PC-3 (cell line): ENCODE results near the gene PRF1. TPM values are rescaled to one million over a fixed set of nuclear protein-coding genes. Genes with fewer than 3 reads are reported as not detected.

ENCODE experiments used
- ATAC-seq: fragments of 200-7000 bp; cut with Tn5 transposase; 2 replicates; pipeline ENCODE4 v1.9.1; 2020; ENCODE audit warnings: mild to moderate bottlenecking, moderate library complexity
- BruUV-seq: library from RNA; stranded (reverse); fragments of 400-500 nt; replicated peaks from 2 replicates; lab custom pipeline; 2021; lab: Mats Ljungman, UMichigan
- CTCF ChIA-PET: fragments of 300-600 bp; sonication (Branson Sonifier 250); formaldehyde crosslinking; loops from one replicate; lab custom pipeline; 2022; ENCODE audit warnings: antibody characterized with exemption; lab: Charles Lee
- POLR2A ChIA-PET: fragments of 300-600 bp; sonication (Branson Sonifier 250); formaldehyde crosslinking; loops from one replicate; lab custom pipeline; 2022; ENCODE audit warnings: antibody characterized with exemption; ENCODE audit not compliant: unreplicated experiment; lab: Charles Lee
- DNase-seq: peaks from one replicate; pipeline ENCODE4 v3.0.0-alpha.2; 2015
- H2AFZ ChIP-seq: fragments of 300-600 bp; sonication (generic); 2 replicates; pipeline ENCODE4 v1.6.0; 2016; ENCODE audit warnings: antibody characterized with exemption, low read length
- H3F3A ChIP-seq: fragments of 300-600 bp; sonication (generic); one replicate; pipeline ENCODE4 v1.6.0; 2017; ENCODE audit warnings: antibody characterized with exemption, low read length, control low read depth, mild to moderate bottlenecking; ENCODE audit not compliant: unreplicated experiment
- H3K27ac ChIP-seq: fragments of 300-600 bp; sonication (generic); 2 replicates; pipeline ENCODE4 v1.5.1; 2016; ENCODE audit warnings: mild to moderate bottlenecking, low read length
- H3K27me3 ChIP-seq: fragments of 300-600 bp; sonication (generic); 2 replicates; pipeline ENCODE4 v1.6.1; 2016; ENCODE audit warnings: low read length, mixed read lengths
- H3K36me3 ChIP-seq: fragments of 300-600 bp; sonication (generic); 2 replicates; pipeline ENCODE4 v1.6.1; 2016; ENCODE audit warnings: low read depth, mixed run types, low read length, mixed read lengths
- H3K4me1 ChIP-seq: fragments of 300-600 bp; sonication (generic); 2 replicates; pipeline ENCODE4 v1.5.1; 2016; ENCODE audit warnings: low read length; ENCODE audit not compliant: insufficient read depth
- H3K4me2 ChIP-seq: fragments of 300-600 bp; sonication (generic); 2 replicates; pipeline ENCODE4 v1.6.0; 2016; ENCODE audit warnings: low read length
- H3K4me3 ChIP-seq: fragments of 300-600 bp; sonication (generic); 2 replicates; pipeline ENCODE4 v1.5.1; 2016; ENCODE audit warnings: mild to moderate bottlenecking, low read length, mixed read lengths
- H3K79me2 ChIP-seq: fragments of 300-600 bp; sonication (generic); 2 replicates; pipeline ENCODE4 v1.6.1; 2017; ENCODE audit warnings: low read length, mixed read lengths
- H3K9ac ChIP-seq: fragments of 300-600 bp; sonication (generic); 2 replicates; pipeline ENCODE4 v1.6.0; 2016; ENCODE audit warnings: mild to moderate bottlenecking, low read length
- H3K9me2 ChIP-seq: fragments of 300-600 bp; sonication (generic); replicated peaks from 2 replicates; pipeline ENCODE4 v1.6.1; 2016; ENCODE audit warnings: mixed run types, low read length, mixed read lengths
- H3K9me3 ChIP-seq: fragments of 300-600 bp; sonication (generic); 2 replicates; pipeline ENCODE4 v1.6.1; 2016; ENCODE audit warnings: low read length, mixed read lengths
- H4K20me1 ChIP-seq: fragments of 300-600 bp; sonication (generic); 2 replicates; pipeline ENCODE4 v1.6.1; 2016; ENCODE audit warnings: low read length, mixed read lengths
- CTCF ChIP-seq: fragments of 300-600 bp; sonication (generic); conservative IDR thresholded peaks from 2 replicates; pipeline ENCODE4 v1.5.1; 2017; ENCODE audit warnings: antibody characterized with exemption, low read depth, mild to moderate bottlenecking, low read length
- EZH2 ChIP-seq: fragments of 300-600 bp; sonication (generic); IDR thresholded peaks from one replicate; pipeline ENCODE4 v1.6.1; 2017; ENCODE audit warnings: antibody characterized with exemption, mild to moderate bottlenecking, low read length; ENCODE audit not compliant: unreplicated experiment
- EZH2phosphoT487 ChIP-seq: fragments of 300-600 bp; sonication (generic); IDR thresholded peaks from 2 replicates; pipeline ENCODE4 v1.6.1; 2018; ENCODE audit warnings: mild to moderate bottlenecking, antibody characterized with exemption, low read length, borderline replicate concordance
- intact Hi-C: fragments of 100-400 bp; cut with micrococcal nuclease; formaldehyde crosslinking; loops from 2 replicates; pipeline ENCODE4 v1.9.0; 2023
- total RNA-seq: library from RNA; depleted of rRNA; stranded (reverse); fragments of >200 nt; gene quantifications from 2 replicates; pipeline ENCODE4 v1.2.3, GENCODE V29; 2014

The PRF1 gene
- total RNA-seq, 1 experiment from 2014 or later: not detected

GRCh38 chr10:70586348-70586930 is 16.1 kb downstream of the PRF1 start:
- no peak overlapping the region for H2AFZ ChIP-seq
- TF ChIP-seq CTCF (no peak), EZH2 (no peak), EZH2phosphoT487 (no peak)
- H3K27me3 ChIP-seq: no peaks in the 10 kb centered on the region
- BruUV-seq: no TSS peak
- no peak overlapping the region for H3K4me3 ChIP-seq
- H3K9ac ChIP-seq: no peak overlapping the region
- H3K79me2 ChIP-seq: no peaks in the 10 kb centered on the region
- no peaks in the 10 kb centered on the region for H4K20me1 ChIP-seq
- no peaks in the 10 kb centered on the region for H3K9me2 ChIP-seq
- H3K4me1 ChIP-seq: no peaks in the 10 kb centered on the region
- no peak for ATAC-seq
- no peak for DNase-seq
- H3K36me3 ChIP-seq: no peaks in the 10 kb centered on the region
- no peaks in the 10 kb centered on the region for H3F3A ChIP-seq
- intact Hi-C loops: no loop called here
- H3K4me2 ChIP-seq: no peak overlapping the region
- H3K27ac ChIP-seq: no peak overlapping the region
- POLR2A ChIA-PET: no interaction called here
- H3K9me3 ChIP-seq: no peaks in the 10 kb centered on the region
- CTCF ChIA-PET: no interaction called here

GRCh38 chr10:70585578-70586169 is 16.9 kb downstream of the PRF1 start:
- no peak overlapping the region for H3K4me3 ChIP-seq
- no peak overlapping the region for H2AFZ ChIP-seq
- no peaks in the 10 kb centered on the region for H3K36me3 ChIP-seq
- no peak overlapping the region for H3K27ac ChIP-seq
- H3K27me3 ChIP-seq: no peaks in the 10 kb centered on the region
- H3K4me2 ChIP-seq: no peak overlapping the region
- ATAC-seq: no peak
- H3K4me1 ChIP-seq: no peaks in the 10 kb centered on the region
- TF ChIP-seq CTCF (no peak), EZH2 (no peak), EZH2phosphoT487 (no peak)
- no peaks in the 10 kb centered on the region for H3F3A ChIP-seq
- no peaks in the 10 kb centered on the region for H3K9me2 ChIP-seq
- H3K9ac ChIP-seq: no peak overlapping the region
- H3K9me3 ChIP-seq: no peaks in the 10 kb centered on the region
- ChIA-PET POLR2A (no interaction called here), CTCF (no interaction called here)
- DNase-seq: no peak
- no TSS peak for BruUV-seq
- no peaks in the 10 kb centered on the region for H3K79me2 ChIP-seq
- H4K20me1 ChIP-seq: no peaks in the 10 kb centered on the region
- intact Hi-C loops: no loop called here

- no peaks in the 10 kb centered on the region for H3K9me3 ChIP-seq
- no peak overlapping the region for H2AFZ ChIP-seq
- H3K36me3 ChIP-seq: no peaks in the 10 kb centered on the region
- no peak overlapping the region for H3K4me2 ChIP-seq
- no peaks in the 10 kb centered on the region for H4K20me1 ChIP-seq
- H3K9ac ChIP-seq: no peak overlapping the region
- no peaks in the 10 kb centered on the region for H3F3A ChIP-seq
- intact Hi-C loops: no loop called here
- H3K4me3 ChIP-seq: no peak overlapping the region
- no peak overlapping the region for H3K27ac ChIP-seq
- no peaks in the 10 kb centered on the region for H3K9me2 ChIP-seq
- ATAC-seq (no peak), DNase-seq (no peak)
- no peaks in the 10 kb centered on the region for H3K79me2 ChIP-seq
- no TSS peak for BruUV-seq
- ChIA-PET POLR2A (no interaction called here), CTCF (no interaction called here)
- H3K4me1 ChIP-seq: peaks cover 2% of the 10 kb centered on the region
- no peaks in the 10 kb centered on the region for H3K27me3 ChIP-seq
- TF ChIP-seq CTCF: no peak
- TF ChIP-seq EZH2: no peak
- no peak for TF ChIP-seq EZH2phosphoT487
Observed at GRCh38 chr10:70584909-70585544, 17.5 kb downstream of the PRF1 start.
